Right lobe of liver (tissue), 4 donors: Measurements from ENCODE around the gene ADAMTSL2.

ENCODE experiments used
- CTCF ChIP-seq, 4 donors: fragments of 200-600 bp in 3 of 4; fragments of 450-650 bp in 1 of 4; IDR thresholded peaks; one replicate each; pipeline versions ENCODE4 v1.5.1 to v1.8.0; 2016 to 2022; ENCODE audit warnings: antibody characterized with exemption in 4 of 4, mild to moderate bottlenecking in 2 of 4
- POLR2A ChIP-seq: fragments of 450-650 bp; IDR thresholded peaks from one replicate; pipeline ENCODE4 v1.6.1; 2017; ENCODE audit warnings: antibody characterized with exemption, mild to moderate bottlenecking
- donor health status: DM: no; HTN: no; CAD: no.
- donor health status: DM: no; HTN: no; CAD: no.
- donor health status: DM: no; HTN: yes; CAD: no.

- no peak for TF ChIP-seq POLR2A
- no peak for TF ChIP-seq CTCF (IDR thresholded peaks at IDR 0.05)
These were observed 45.0 kb upstream of the ADAMTSL2 start for GRCh38 chr9:133489253-133490190.
